Kidney (tissue), 14 donors: ENCODE data around the gene TAF5L. TPM values are rescaled to one million over a fixed set of nuclear protein-coding genes. Genes with fewer than 3 reads are reported as not detected.

Source experiments
- DNase-seq, 5 donors: peaks; one replicate each; pipeline ENCODE4 v3.0.0-alpha.2; 2013 to 2020
- FAIRE-seq: peaks from 2 replicates; lab custom pipeline; 2012; peaks lifted over from hg19 to GRCh38; lab: Jason Lieb, UNC
- H3K27ac ChIP-seq, 2 donors: one replicate each; pipeline ENCODE4 v1.7.0; 2013; ENCODE audit warnings: low read depth in 2 of 2, low read length in 2 of 2, inconsistent platforms in 1 of 2
- H3K27me3 ChIP-seq: one replicate; pipeline ENCODE4 v1.7.1; 2013; ENCODE audit warnings: low read length, inconsistent platforms; ENCODE audit not compliant: control insufficient read depth, insufficient read depth
- H3K36me3 ChIP-seq, 3 donors: one replicate each; pipeline versions ENCODE4 v1.7.0 to v1.7.1; 2013; ENCODE audit warnings: low read length in 3 of 3, control low read depth in 1 of 3, inconsistent platforms in 1 of 3; ENCODE audit not compliant: insufficient read depth in 3 of 3, control insufficient read depth in 2 of 3
- H3K4me1 ChIP-seq, 3 donors: one replicate each; pipeline versions ENCODE4 v1.7.0 to v1.7.1; 2013; ENCODE audit warnings: low read length in 3 of 3, inconsistent platforms in 1 of 3, low read depth in 1 of 3; ENCODE audit not compliant: control insufficient read depth in 2 of 3, insufficient read depth in 2 of 3
- H3K4me3 ChIP-seq, 3 donors: one replicate each; pipeline versions ENCODE4 v1.7.0 to v1.8.1; 2013; ENCODE audit warnings: low read length in 3 of 3, control low read depth in 1 of 3, inconsistent platforms in 1 of 3
- H3K9ac ChIP-seq, 3 donors: one replicate each; pipeline versions ENCODE4 v1.7.0 to v1.7.1; 2013; ENCODE audit warnings: low read length in 3 of 3, control low read depth in 1 of 3, inconsistent platforms in 1 of 3
- H3K9me3 ChIP-seq, 3 donors: one replicate each; pipeline versions ENCODE4 v1.7.0 to v1.7.1; 2013; ENCODE audit warnings: low read length in 3 of 3, control low read depth in 1 of 3, inconsistent platforms in 1 of 3; ENCODE audit not compliant: control insufficient read depth in 2 of 3, insufficient read depth in 1 of 3
- intact Hi-C: fragments of 100-400 bp; cut with DNase I; formaldehyde crosslinking; loops from one replicate; pipeline ENCODE4 v1.11.1; 2022
- polyA plus RNA-seq: library from polyadenylated mRNA; stranded (reverse); fragments of 350-450 nt; fragmentation: Illumina TruSeq; extraction: RNeasy Lipid Tissue Mini Kit (QIAGEN cat#74804); gene quantifications from one replicate; pipeline ENCODE4 v1.2.3, GENCODE V29; 2014; ENCODE audit warnings: low read depth, low replicate concordance; ENCODE audit not compliant: insufficient read depth
- total RNA-seq: library from RNA; stranded (reverse); fragmentation: NEBNext Ultra II Directional; extraction: Animal tissue kit (Norgen Biotek cat#: 25700); gene quantifications from one replicate; pipeline ENCODE4 v1.2.1, GENCODE V29; 2021
- TF ChIP-seq, protein P1 (sequence below): IDR thresholded peaks from 3 replicates; pipeline ENCODE4 v1.5.1; 2012; ENCODE audit warnings: mild to moderate bottlenecking, moderate library complexity, borderline replicate concordance; ENCODE audit not compliant: insufficient read depth; ENCODE audit errors: extremely low read depth
- donor health status: control.
- donor health status: control.
- donor health status: control.
- donor health status: control.
- donor health status: control.
- donor health status: DM: yes; HTN: yes; CAD: no.
- donor health status: Normal renal cell carcinoma (clear cell type).

The TAF5L gene
- total and polyA plus RNA-seq, 2 donors from 2014 or later: 7.1 to 19.6 TPM

DNA sequence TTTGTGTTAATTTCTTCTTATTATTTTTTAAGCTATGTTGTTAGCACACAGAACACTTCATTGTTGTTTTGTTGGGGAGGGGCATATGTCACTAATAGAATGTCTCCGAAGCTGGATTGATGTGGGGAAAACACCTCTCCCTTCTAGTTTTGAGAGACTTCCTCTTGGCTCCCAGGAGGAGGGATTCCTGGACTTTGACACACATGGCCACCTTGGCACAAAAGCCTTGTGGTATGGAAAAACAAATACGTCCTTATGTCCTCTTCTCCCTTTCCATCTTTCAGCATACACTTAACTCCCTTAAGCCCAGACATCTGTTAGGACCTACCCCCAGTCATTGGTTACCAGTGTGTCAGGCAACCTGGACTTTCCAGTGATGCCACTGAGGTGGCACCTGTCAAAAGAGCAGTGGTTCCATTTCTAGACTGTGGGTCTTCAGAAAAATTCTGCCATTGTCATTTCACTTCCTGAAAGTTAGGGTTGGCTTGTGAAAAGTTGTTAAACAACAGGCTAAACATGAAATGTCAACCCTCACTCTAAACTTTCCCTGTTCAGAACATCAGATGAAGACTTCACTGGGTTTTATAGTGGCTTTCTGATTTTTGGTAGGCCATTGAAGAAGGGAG is 54.9 kb downstream of the TAF5L start:
- DNase-seq (no peak), FAIRE-seq (no peak)
- TF ChIP-seq, protein P1, sequence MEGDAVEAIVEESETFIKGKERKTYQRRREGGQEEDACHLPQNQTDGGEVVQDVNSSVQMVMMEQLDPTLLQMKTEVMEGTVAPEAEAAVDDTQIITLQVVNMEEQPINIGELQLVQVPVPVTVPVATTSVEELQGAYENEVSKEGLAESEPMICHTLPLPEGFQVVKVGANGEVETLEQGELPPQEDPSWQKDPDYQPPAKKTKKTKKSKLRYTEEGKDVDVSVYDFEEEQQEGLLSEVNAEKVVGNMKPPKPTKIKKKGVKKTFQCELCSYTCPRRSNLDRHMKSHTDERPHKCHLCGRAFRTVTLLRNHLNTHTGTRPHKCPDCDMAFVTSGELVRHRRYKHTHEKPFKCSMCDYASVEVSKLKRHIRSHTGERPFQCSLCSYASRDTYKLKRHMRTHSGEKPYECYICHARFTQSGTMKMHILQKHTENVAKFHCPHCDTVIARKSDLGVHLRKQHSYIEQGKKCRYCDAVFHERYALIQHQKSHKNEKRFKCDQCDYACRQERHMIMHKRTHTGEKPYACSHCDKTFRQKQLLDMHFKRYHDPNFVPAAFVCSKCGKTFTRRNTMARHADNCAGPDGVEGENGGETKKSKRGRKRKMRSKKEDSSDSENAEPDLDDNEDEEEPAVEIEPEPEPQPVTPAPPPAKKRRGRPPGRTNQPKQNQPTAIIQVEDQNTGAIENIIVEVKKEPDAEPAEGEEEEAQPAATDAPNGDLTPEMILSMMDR: no peak
- intact Hi-C loops: no loop called here
- no peak overlapping the region for H3K27ac ChIP-seq
- H3K9ac ChIP-seq: no peak overlapping the region
- H3K27me3 ChIP-seq: no peaks in the 10 kb centered on the region
- H3K4me3 ChIP-seq: no peak overlapping the region
- no peaks in the 10 kb centered on the region for H3K9me3 ChIP-seq
- H3K36me3 ChIP-seq: no peaks in the 10 kb centered on the region
- H3K4me1 ChIP-seq: no peaks in the 10 kb centered on the region

DNA sequence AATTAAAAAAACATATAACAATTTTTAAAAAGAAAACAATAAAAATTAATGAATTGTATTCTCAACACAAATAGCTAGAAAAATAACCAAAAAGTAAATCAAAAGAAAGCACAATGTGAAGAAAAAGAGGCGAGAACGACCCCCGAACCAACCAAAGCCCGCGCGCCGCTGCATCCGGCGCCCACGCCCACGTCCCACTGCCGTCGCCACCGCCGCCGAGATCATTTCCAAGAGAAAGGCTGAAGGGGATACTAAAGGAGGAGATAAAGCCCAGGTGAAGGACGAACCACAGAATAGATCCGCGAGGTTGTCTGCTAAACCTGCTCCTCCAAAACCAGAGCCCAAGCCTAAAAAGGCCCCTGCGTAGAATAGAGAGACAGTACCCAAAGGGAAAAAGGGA is 55.6 kb downstream of the TAF5L start:
- Histone ChIP-seq H3K4me1 (no peaks in the 10 kb centered on the region), H3K9me3 (no peaks in the 10 kb centered on the region), H3K4me3 (no peak overlapping the region), H3K27me3 (no peaks in the 10 kb centered on the region), H3K9ac (no peak overlapping the region), H3K27ac (no peak overlapping the region), H3K36me3 (no peaks in the 10 kb centered on the region)
- DNase-seq (no peak), FAIRE-seq (no peak)
- TF ChIP-seq, protein P1: no peak
- intact Hi-C loops: no loop called here

DNA sequence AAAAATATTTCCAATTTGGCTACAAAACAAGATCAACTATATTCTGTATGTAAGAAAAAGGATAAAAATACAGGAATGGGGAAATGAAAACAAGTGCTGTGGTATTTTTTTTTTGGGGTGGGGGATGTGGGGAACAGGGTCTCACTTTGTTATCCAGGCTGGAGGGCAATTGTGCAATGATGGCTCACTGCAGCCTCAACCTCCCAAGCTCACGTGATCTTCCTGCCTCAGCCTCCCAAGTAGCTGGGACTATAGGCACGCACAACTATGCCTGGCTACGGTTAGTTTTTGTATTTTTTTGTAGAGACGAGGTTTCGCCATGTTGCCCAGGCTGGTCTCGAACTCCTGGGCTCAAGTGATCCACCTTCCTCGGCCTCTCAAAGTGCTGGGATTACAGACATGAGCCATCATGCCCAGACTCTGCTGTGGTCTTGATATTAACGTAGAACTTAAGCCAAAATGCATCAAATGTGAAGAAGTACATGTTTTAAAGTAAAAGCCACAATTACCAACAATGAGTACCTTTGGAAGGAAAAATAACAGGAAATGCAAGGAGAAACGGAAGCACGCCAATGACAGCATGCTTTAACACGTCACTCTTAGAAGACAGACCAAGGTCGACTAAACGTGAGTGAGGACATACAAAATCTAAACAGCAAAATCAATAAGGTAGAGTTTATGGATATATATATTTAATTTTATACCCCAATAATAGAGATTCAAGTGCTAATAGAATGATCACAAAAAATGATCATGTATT is 58.6 kb downstream of the TAF5L start:
- DNase-seq (no peak), FAIRE-seq (no peak)
- no peak overlapping the region for H3K27ac ChIP-seq
- no peak overlapping the region for H3K9ac ChIP-seq
- H3K27me3 ChIP-seq: no peaks in the 10 kb centered on the region
- TF ChIP-seq, protein P1: no peak
- H3K4me1 ChIP-seq: no peaks in the 10 kb centered on the region
- intact Hi-C loops: no loop called here
- H3K4me3 ChIP-seq: no peak overlapping the region
- H3K36me3 ChIP-seq: no peaks in the 10 kb centered on the region
- H3K9me3 ChIP-seq: no peaks in the 10 kb centered on the region
